Thyroid gland (tissue), 4 donors: ENCODE results near the gene ADAMTS7.
"Not testable (repeated sequence)": the region's sequence is repeated elsewhere in the genome, so short reads cannot be mapped to it uniquely, and the experiment has no call there.

ENCODE experiments used
- POLR2A ChIP-seq, 2 donors: fragments of 450-650 bp; IDR thresholded peaks; one replicate each; pipeline ENCODE4 v1.6.1; 2017; ENCODE audit warnings: antibody characterized with exemption in 2 of 2, mild to moderate bottlenecking in 2 of 2, moderate library complexity in 1 of 2
- TF ChIP-seq, protein P1 (sequence below), 6 experiments: fragments of 200-600 bp in 3 of 6; fragments of 450-650 bp in 3 of 6; sonication (generic) in 3 of 6; IDR thresholded peaks; one replicate each; pipeline ENCODE4 v1.5.1; 2016 to 2019; ENCODE audit warnings: antibody characterized with exemption in 6 of 6, mild to moderate bottlenecking in 2 of 6, inconsistent platforms in 1 of 6, moderate library complexity in 1 of 6

DNA sequence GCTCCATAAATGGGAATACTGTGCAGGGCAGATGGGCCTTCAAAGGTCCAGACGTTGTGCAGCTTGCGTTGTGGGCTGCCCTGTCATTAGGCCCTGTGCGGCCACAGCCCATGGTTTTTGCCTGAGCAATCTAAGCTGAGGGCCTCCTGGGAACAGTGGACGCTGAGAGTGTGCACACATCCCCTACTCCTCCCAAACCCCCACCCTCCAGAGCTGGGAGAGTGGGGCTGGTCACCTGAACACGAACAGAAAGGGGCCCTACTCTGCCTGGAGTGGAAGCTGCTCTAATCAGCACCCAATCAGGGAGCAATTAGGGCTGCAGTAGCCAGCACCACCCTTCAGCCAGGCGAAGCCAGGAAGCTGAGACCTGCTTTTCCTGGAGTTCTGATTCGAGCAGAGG is 12.2 kb downstream of the ADAMTS7 start:
- TF ChIP-seq, protein P1, sequence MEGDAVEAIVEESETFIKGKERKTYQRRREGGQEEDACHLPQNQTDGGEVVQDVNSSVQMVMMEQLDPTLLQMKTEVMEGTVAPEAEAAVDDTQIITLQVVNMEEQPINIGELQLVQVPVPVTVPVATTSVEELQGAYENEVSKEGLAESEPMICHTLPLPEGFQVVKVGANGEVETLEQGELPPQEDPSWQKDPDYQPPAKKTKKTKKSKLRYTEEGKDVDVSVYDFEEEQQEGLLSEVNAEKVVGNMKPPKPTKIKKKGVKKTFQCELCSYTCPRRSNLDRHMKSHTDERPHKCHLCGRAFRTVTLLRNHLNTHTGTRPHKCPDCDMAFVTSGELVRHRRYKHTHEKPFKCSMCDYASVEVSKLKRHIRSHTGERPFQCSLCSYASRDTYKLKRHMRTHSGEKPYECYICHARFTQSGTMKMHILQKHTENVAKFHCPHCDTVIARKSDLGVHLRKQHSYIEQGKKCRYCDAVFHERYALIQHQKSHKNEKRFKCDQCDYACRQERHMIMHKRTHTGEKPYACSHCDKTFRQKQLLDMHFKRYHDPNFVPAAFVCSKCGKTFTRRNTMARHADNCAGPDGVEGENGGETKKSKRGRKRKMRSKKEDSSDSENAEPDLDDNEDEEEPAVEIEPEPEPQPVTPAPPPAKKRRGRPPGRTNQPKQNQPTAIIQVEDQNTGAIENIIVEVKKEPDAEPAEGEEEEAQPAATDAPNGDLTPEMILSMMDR (IDR thresholded peaks at IDR 0.05) = not testable (repeated sequence)
- not testable (repeated sequence) for TF ChIP-seq POLR2A (IDR thresholded peaks at IDR 0.05)
